ENCODE results near the gene VWA1. TPM values are rescaled to one million over a fixed set of nuclear protein-coding genes. Genes with fewer than 3 reads are reported as not detected.

VWA1 gene, protein sequence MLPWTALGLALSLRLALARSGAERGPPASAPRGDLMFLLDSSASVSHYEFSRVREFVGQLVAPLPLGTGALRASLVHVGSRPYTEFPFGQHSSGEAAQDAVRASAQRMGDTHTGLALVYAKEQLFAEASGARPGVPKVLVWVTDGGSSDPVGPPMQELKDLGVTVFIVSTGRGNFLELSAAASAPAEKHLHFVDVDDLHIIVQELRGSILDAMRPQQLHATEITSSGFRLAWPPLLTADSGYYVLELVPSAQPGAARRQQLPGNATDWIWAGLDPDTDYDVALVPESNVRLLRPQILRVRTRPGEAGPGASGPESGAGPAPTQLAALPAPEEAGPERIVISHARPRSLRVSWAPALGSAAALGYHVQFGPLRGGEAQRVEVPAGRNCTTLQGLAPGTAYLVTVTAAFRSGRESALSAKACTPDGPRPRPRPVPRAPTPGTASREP
- 25.4 and 90.9 TPM in 2 replicates for total RNA-seq

DNA sequence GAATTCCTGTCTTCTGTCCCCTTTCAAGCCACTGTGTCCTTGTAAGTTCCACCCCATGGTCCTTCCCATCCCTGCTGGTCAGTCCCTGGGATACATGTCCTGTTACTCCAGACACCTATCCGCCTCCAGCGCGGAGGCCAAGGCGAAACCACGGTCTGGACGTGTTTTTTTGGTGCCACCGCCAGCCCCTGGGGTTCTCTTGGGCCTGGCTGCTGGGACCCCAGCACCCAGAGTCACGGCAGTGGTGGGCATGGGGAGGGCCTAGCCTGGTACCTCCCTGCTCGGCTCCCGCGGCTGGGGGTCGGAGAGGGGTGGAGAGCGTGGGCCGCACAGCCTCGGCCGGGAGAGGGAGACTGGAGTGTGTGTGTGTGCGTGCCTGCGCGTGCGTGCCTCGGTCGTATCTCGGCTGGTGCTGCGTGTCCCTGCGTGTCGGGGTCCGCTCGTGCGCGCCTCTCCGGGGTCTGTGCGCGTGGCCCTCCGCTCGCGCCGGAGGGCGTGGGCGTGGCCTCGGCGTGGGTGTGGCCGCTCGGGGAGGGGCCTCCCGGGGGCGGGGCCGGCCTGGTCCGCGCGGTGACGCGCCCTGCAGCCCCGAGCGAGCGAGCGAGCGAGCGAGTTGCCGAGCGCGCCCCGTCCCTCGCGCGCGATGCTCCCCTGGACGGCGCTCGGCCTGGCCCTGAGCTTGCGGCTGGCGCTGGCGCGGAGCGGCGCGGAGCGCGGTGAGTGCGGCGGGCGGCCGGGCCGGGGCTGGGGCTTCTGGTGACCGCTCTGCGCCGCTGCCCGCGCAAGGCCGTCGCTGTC lies at the start of gene VWA1:
Gene VWA1, plus strand, starts transcription at position 585 of the 798 bp plus-strand sequence. Its CDS starts 59 bp downstream, at position 644.

GRCh38 chr1:1399187-1399871 lies 36.2 kb upstream of the VWA1 start, which contains the start of gene CCNL2:
Gene CCNL2 (minus strand): TSS chr1:1399335. CDS start chr1:1399306, 29 bp downstream.

GRCh38 chr1:1406821-1407635 lies 28.5 kb upstream of the VWA1 start, which contains the start of gene MRPL20:
Gene MRPL20 (minus strand): TSS chr1:1407293. CDS start chr1:1407217, 76 bp downstream.

DNA sequence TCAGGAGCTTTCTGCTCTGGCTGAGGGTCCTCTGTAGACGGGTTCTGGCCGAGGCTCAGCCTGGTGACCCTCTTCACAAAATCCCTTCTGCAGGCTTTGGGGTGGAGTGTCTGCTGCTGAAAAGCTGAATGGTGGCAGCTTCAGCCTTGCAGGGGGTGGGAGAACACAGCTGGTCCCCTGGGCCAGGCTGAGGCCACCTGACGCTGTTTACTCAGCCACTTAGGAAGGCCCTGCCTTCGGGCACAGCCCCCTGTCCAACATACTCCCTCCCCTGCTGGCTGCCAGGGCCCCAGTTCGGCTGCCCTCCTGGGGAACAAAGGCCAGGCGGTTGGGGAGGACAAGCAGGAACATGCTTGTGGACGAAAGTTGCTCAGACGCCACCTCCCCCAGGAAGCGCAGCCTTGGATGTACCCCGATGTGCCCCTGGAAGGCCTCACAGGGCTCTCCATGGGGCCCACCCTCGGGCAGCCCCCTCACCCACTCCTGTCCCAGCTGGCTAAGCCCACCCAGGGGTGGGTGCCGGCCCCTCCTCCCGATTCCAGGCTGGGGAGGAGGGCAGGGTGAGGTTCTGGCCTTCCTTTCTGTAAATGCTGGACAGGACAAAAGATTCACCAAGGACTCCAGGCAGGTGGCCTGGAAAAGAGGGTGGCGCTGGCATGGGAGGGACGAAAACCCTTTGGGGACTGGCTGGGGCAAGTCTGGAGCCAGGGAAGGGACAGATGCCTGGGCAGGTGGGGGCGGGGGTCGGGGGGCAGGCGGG lies 14.2 kb upstream of the VWA1 start, which contains the start of gene ANKRD65:
Gene ANKRD65, minus strand, starts transcription at position 130 of the 760 bp plus-strand sequence. CDS start 271 bp downstream, outside the sequence.

GRCh38 chr1:1449099-1449739 lies 13.7 kb downstream of the VWA1 start, which contains the start of gene ATAD3C:
Gene ATAD3C (plus strand): TSS chr1:1449689. CDS start chr1:1450684, 995 bp downstream.

GRCh38 chr1:1471389-1472052 lies 36.0 kb downstream of the VWA1 start, which contains the start of gene ATAD3B:
Gene ATAD3B (plus strand): TSS chr1:1471765. CDS start chr1:1471885, 120 bp downstream.

Other genes starting within 250 kb of the VWA1 start
- 5.1 and 35.4 TPM in 2 replicates for gene TNFRSF18, start 229.1 kb upstream of the VWA1 start, total RNA-seq
- gene TNFRSF4, start 221.5 kb upstream of the VWA1 start, total RNA-seq: 1.8 and 3.4 TPM in 2 replicates
- 154 and 222 TPM in 2 replicates for gene SDF4, start 203.7 kb upstream of the VWA1 start, total RNA-seq
- 32.6 and 41.5 TPM in 2 replicates for gene B3GALT6, start 203.5 kb upstream of the VWA1 start, total RNA-seq
- 1.3 and 8.0 TPM in 2 replicates for gene C1QTNF12, start 189.0 kb upstream of the VWA1 start, total RNA-seq
- 70.2 and 91.9 TPM in 2 replicates for gene UBE2J2, start 161.8 kb upstream of the VWA1 start, total RNA-seq
- 0.33 and 2.3 TPM in 2 replicates for gene SCNN1D, start 155.3 kb upstream of the VWA1 start, total RNA-seq
- 33.6 and 49.2 TPM in 2 replicates for gene ACAP3, start 127.8 kb upstream of the VWA1 start, total RNA-seq
- 51.6 and 68.0 TPM in 2 replicates for gene PUSL1, start 127.1 kb upstream of the VWA1 start, total RNA-seq
- 114 and 130 TPM in 2 replicates for gene INTS11, start 111.0 kb upstream of the VWA1 start, total RNA-seq
- 38.5 and 46.4 TPM in 2 replicates for gene CPTP, start 110.9 kb upstream of the VWA1 start, total RNA-seq
- gene TAS1R3, start 104.4 kb upstream of the VWA1 start, total RNA-seq: not detected in 2 replicates
- gene DVL1, start 86.3 kb upstream of the VWA1 start, total RNA-seq: 78.8 and 134 TPM in 2 replicates
- 154 and 651 TPM in 2 replicates for gene MXRA8, start 77.1 kb upstream of the VWA1 start, total RNA-seq
- gene AURKAIP1, start 60.5 kb upstream of the VWA1 start, total RNA-seq: 157 and 250 TPM in 2 replicates
- 40.6 and 111 TPM in 2 replicates for gene CCNL2, start 36.4 kb upstream of the VWA1 start, total RNA-seq
- gene MRPL20, start 28.4 kb upstream of the VWA1 start, total RNA-seq: 109 and 174 TPM in 2 replicates
- 0.76 and 1.5 TPM in 2 replicates for gene ANKRD65, start 14.4 kb upstream of the VWA1 start, total RNA-seq
- 1.1 and 1.6 TPM in 2 replicates for gene ATAD3C, start 14.0 kb downstream of the VWA1 start, total RNA-seq
- gene ATAD3B, start 36.1 kb downstream of the VWA1 start, total RNA-seq: 14.5 and 64.5 TPM in 2 replicates
- 42.3 and 107 TPM in 2 replicates for gene ATAD3A, start 76.5 kb downstream of the VWA1 start, total RNA-seq
- 1.8 and 3.8 TPM in 2 replicates for gene TMEM240, start 104.9 kb downstream of the VWA1 start, total RNA-seq
- 78.1 and 105 TPM in 2 replicates for gene SSU72, start 139.2 kb downstream of the VWA1 start, total RNA-seq
- 6.4 and 11.2 TPM in 2 replicates for gene FNDC10, start 164.4 kb downstream of the VWA1 start, total RNA-seq
- 14.0 and 51.1 TPM in 2 replicates for gene MIB2, start 179.8 kb downstream of the VWA1 start, total RNA-seq
- gene MMP23B, start 196.5 kb downstream of the VWA1 start, total RNA-seq: 11.9 and 55.1 TPM in 2 replicates
- 13.9 and 14.3 TPM in 2 replicates for gene CDK11B, start 223.3 kb downstream of the VWA1 start, total RNA-seq